Mucosa of descending colon (tissue), 3 donors: ENCODE measurements around the gene MAGI1. TPM values are rescaled to one million over a fixed set of nuclear protein-coding genes. Genes with fewer than 3 reads are reported as not detected.

Experiments used
- ATAC-seq: fragments of 200-7000 bp; cut with Tn5 transposase; one replicate; pipeline ENCODE4 v1.9.1; 2020; ENCODE audit warnings: mild to moderate bottlenecking, moderate library complexity
- DNase-seq, 3 donors: peaks; one replicate each; pipeline ENCODE4 v3.0.0-alpha.2; 2020
- H3K36me3 ChIP-seq: fragments of 200-600 bp; one replicate; pipeline ENCODE4 v1.8.0; 2021; ENCODE audit warnings: low read depth, mild to moderate bottlenecking
- H3K4me1 ChIP-seq: fragments of 200-600 bp; one replicate; pipeline ENCODE4 v1.8.0; 2021; ENCODE audit warnings: low read depth, mild to moderate bottlenecking
- H3K4me3 ChIP-seq: fragments of 200-600 bp; one replicate; pipeline ENCODE4 v1.8.0; 2021; ENCODE audit warnings: mild to moderate bottlenecking
- H3K9me3 ChIP-seq: fragments of 200-600 bp; one replicate; pipeline ENCODE4 v1.8.0; 2021; ENCODE audit warnings: mild to moderate bottlenecking
- CTCF ChIP-seq: fragments of 200-600 bp; IDR thresholded peaks from one replicate; pipeline ENCODE4 v1.8.0; 2022; ENCODE audit warnings: antibody characterized with exemption, mild to moderate bottlenecking
- intact Hi-C, 2 donors: fragments of 100-400 bp; cut with DNase I in 1 of 2; cut with micrococcal nuclease in 1 of 2; formaldehyde crosslinking; loops; one replicate each; pipeline versions ENCODE4 v1.11.0 to v1.11.1; 2022; cut with DNase I, micrococcal nuclease
- total RNA-seq, 3 donors: library from RNA; stranded (reverse); fragmentation: NEBNext Ultra II Directional in 2 of 3; extraction: Animal tissue kit (Norgen Biotek cat#: 25700) in 2 of 3; gene quantifications; one replicate each; pipeline versions ENCODE4 v1.2.1 to v1.2.4, GENCODE V29; 2021 to 2023
- donor health status: DM: no; HTN: no; CAD: no; lungs with moderate emphysema.
- donor health status: DM: no; HTN: no; CAD: no.
- donor health status: DM: no; HTN: yes; CAD: no.

Gene MAGI1
- total RNA-seq, 3 donors from 2014 or later, result 41.9 to 59.6 (median 45.6) TPM

- no peaks in the 10 kb centered on the region for H3K9me3 ChIP-seq
- intact Hi-C loops, result no loop called here
- no peak for TF ChIP-seq CTCF
Observed at GRCh38 chr3:65563861-65564260, 474.9 kb downstream of the MAGI1 start.

GRCh38 chr3:65562447-65562846 lies 476.3 kb downstream of the MAGI1 start:
- Histone ChIP-seq H3K36me3 (no peaks in the 10 kb centered on the region), H3K9me3 (no peaks in the 10 kb centered on the region), H3K4me1 (peaks cover 4% of the 10 kb centered on the region), H3K4me3 (no peak overlapping the region)
- DNase-seq (no peak), ATAC-seq (no peak)
- TF ChIP-seq CTCF, result no peak
- intact Hi-C loops, result no loop called here

More at GRCh38 chr3:65563861-65564260, 474.9 kb downstream of the MAGI1 start:
- no peak for ATAC-seq
- DNase-seq, result no peak
- Histone ChIP-seq H3K4me3 (no peak overlapping the region), H3K36me3 (no peaks in the 10 kb centered on the region), H3K4me1 (peaks cover 4% of the 10 kb centered on the region)

GRCh38 chr3:65561617-65562016 lies 477.1 kb downstream of the MAGI1 start:
- Histone ChIP-seq H3K4me3 (no peak overlapping the region), H3K36me3 (no peaks in the 10 kb centered on the region), H3K4me1 (peaks cover 4% of the 10 kb centered on the region), H3K9me3 (no peaks in the 10 kb centered on the region)
- TF ChIP-seq CTCF, result no peak
- ATAC-seq (no peak), DNase-seq (no peak)
- intact Hi-C loops, result no loop called here

- H3K9me3 ChIP-seq, result no peaks in the 10 kb centered on the region
- no peak overlapping the region for H3K4me3 ChIP-seq
- DNase-seq (no peak), ATAC-seq (peak; percentile 46)
- peaks cover 4% of the 10 kb centered on the region for H3K4me1 ChIP-seq
- TF ChIP-seq CTCF, result no peak
- intact Hi-C loops, result no loop called here
- no peaks in the 10 kb centered on the region for H3K36me3 ChIP-seq
Observed at GRCh38 chr3:65560901-65561300, 477.8 kb downstream of the MAGI1 start.

- H3K4me3 ChIP-seq, result no peak overlapping the region
- DNase-seq (no peak), ATAC-seq (no peak)
- H3K4me1 ChIP-seq, result peaks cover 4% of the 10 kb centered on the region
- no peaks in the 10 kb centered on the region for H3K36me3 ChIP-seq
- no peaks in the 10 kb centered on the region for H3K9me3 ChIP-seq
- no peak for TF ChIP-seq CTCF
- intact Hi-C loops, result no loop called here
Observed at GRCh38 chr3:65560133-65560532, 478.6 kb downstream of the MAGI1 start.

GRCh38 chr3:65559643-65560042 lies 479.1 kb downstream of the MAGI1 start:
- ATAC-seq (no peak), DNase-seq (no peak)
- intact Hi-C loops, result no loop called here
- H3K4me1 ChIP-seq, result peaks cover 4% of the 10 kb centered on the region
- no peaks in the 10 kb centered on the region for H3K36me3 ChIP-seq
- no peaks in the 10 kb centered on the region for H3K9me3 ChIP-seq
- no peak overlapping the region for H3K4me3 ChIP-seq
- no peak for TF ChIP-seq CTCF
